ENCODE results near the gene ITPRID1.

- no peak for TF ChIP-seq POLR2A (IDR thresholded peaks at IDR 0.05)
- no peak for TF ChIP-seq CTCF (IDR thresholded peaks at IDR 0.05)
Measured at GRCh38 chr7:31517513-31517912, 3.6 kb downstream of the ITPRID1 start.

Measured in thyroid gland (tissue), 4 donors.